Measurements from ENCODE around the gene IQCE.

- no peak for TF ChIP-seq CTCF (IDR thresholded peaks at IDR 0.05)
- TF ChIP-seq POLR2A (IDR thresholded peaks at IDR 0.05) = no peak
Observed at GRCh38 chr7:2541291-2542010, 17.3 kb upstream of the IQCE start.
